Body of pancreas (tissue), 4 donors: Measurements from ENCODE around the gene ATRNL1. TPM values are rescaled to one million over a fixed set of nuclear protein-coding genes. Genes with fewer than 3 reads are reported as not detected.

Source experiments
- ATAC-seq: fragments of 150-250 bp; one replicate; pipeline ENCODE4 v1.9.1; 2016
- DNase-seq, 4 donors: peaks; one replicate each; pipeline ENCODE4 v3.0.0-alpha.2; 2019
- H3K27ac ChIP-seq, 4 donors: fragments of 200-600 bp; sonication (generic); 1 replicate in 3 of 4; 2 replicates in 1 of 4; pipeline versions ENCODE4 v1.5.1 to v1.6.1; 2016 to 2019; ENCODE audit warnings: mild to moderate bottlenecking in 1 of 4, mixed read lengths in 1 of 4, moderate library complexity in 1 of 4
- H3K27me3 ChIP-seq, 2 donors: fragments of 200-600 bp; sonication (generic); one replicate each; pipeline ENCODE4 v1.6.0; 2016; ENCODE audit warnings: mild to moderate bottlenecking in 1 of 2
- H3K36me3 ChIP-seq, 2 donors: fragments of 200-600 bp; sonication (generic); replicated peaks in 1 of 2; 2 replicates each; pipeline ENCODE4 v1.5.1; 2016; ENCODE audit warnings: low read depth in 2 of 2; ENCODE audit not compliant: insufficient read depth in 1 of 2
- H3K4me1 ChIP-seq: fragments of 200-600 bp; sonication (generic); one replicate; pipeline ENCODE4 v1.6.0; 2016
- H3K4me3 ChIP-seq, 2 donors: fragments of 200-600 bp; sonication (generic); 1 replicate in 1 of 2; 2 replicates in 1 of 2; pipeline ENCODE4 v1.5.1; 2016 to 2019
- H3K9me3 ChIP-seq, 3 donors: fragments of 200-600 bp; sonication (generic); 1 replicate in 2 of 3; 2 replicates in 1 of 3; pipeline ENCODE4 v1.5.1; 2016
- POLR2A ChIP-seq, 3 donors: fragments of 450-650 bp; IDR thresholded peaks; one replicate each; pipeline ENCODE4 v1.6.1; 2016; ENCODE audit warnings: antibody characterized with exemption in 3 of 3, mild to moderate bottlenecking in 2 of 3
- WGBS, 2 donors: methylation state at CpG; one replicate each; pipeline ENCODE4 v1.1.5; 2017; 5-methylcytosine and 5-hydroxymethylcytosine counted together
- intact Hi-C: fragments of 100-400 bp; cut with DNase I; formaldehyde crosslinking; loops from one replicate; pipeline ENCODE4 v1.15.1; 2023
- total RNA-seq, 2 donors: library from RNA; depleted of rRNA; stranded (reverse); fragments of >200 nt; gene quantifications; one replicate each; pipeline ENCODE4 v1.1.0, GENCODE V29; 2016
- TF ChIP-seq, protein P1 (sequence below), 7 experiments: fragments of 450-650 bp in 4 of 7; fragments of 200-600 bp in 3 of 7; sonication (generic) in 3 of 7; IDR thresholded peaks; one replicate each; pipeline ENCODE4 v1.5.1; 2016 to 2019; ENCODE audit warnings: antibody characterized with exemption in 7 of 7

ATRNL1 gene
- total RNA-seq, 2 donors from 2014 or later = 3.0 to 6.5 TPM

DNA sequence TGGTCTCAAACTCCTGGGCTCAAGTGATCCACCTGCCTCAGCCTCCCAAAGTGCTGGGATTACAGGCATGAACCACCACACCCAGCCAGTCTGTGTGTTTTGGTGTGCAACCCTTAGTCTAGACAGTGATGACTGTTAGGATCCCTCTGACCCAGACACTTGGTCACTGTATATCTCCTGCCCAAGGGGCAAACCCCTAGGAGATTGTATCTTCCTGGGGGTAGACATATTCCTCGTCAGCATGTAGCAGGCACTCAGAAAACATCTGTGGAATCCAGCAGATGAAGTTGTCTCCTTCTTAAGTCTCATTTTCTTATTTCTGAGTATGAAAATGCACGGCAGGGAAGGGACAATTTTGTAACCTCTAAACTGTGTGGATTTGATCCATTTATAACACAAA is 887.3 kb downstream of the ATRNL1 start:
- DNase-seq = no peak
- Histone ChIP-seq H3K4me1 (no peaks in the 10 kb centered on the region), H3K27me3 (no peaks in the 10 kb centered on the region), H3K9me3 (no peaks in the 10 kb centered on the region), H3K27ac (no peak overlapping the region), H3K36me3 (no peaks in the 10 kb centered on the region), H3K4me3 (no peak overlapping the region)
- intact Hi-C loops = no loop called here
- WGBS, 2 donors = 66 to 73% methylated on average over 2 of the region's 2 CpGs
- TF ChIP-seq POLR2A (IDR thresholded peaks at IDR 0.05) = no peak
- TF ChIP-seq, protein P1, sequence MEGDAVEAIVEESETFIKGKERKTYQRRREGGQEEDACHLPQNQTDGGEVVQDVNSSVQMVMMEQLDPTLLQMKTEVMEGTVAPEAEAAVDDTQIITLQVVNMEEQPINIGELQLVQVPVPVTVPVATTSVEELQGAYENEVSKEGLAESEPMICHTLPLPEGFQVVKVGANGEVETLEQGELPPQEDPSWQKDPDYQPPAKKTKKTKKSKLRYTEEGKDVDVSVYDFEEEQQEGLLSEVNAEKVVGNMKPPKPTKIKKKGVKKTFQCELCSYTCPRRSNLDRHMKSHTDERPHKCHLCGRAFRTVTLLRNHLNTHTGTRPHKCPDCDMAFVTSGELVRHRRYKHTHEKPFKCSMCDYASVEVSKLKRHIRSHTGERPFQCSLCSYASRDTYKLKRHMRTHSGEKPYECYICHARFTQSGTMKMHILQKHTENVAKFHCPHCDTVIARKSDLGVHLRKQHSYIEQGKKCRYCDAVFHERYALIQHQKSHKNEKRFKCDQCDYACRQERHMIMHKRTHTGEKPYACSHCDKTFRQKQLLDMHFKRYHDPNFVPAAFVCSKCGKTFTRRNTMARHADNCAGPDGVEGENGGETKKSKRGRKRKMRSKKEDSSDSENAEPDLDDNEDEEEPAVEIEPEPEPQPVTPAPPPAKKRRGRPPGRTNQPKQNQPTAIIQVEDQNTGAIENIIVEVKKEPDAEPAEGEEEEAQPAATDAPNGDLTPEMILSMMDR (IDR thresholded peaks at IDR 0.05) = no peak
- no peak for ATAC-seq

DNA sequence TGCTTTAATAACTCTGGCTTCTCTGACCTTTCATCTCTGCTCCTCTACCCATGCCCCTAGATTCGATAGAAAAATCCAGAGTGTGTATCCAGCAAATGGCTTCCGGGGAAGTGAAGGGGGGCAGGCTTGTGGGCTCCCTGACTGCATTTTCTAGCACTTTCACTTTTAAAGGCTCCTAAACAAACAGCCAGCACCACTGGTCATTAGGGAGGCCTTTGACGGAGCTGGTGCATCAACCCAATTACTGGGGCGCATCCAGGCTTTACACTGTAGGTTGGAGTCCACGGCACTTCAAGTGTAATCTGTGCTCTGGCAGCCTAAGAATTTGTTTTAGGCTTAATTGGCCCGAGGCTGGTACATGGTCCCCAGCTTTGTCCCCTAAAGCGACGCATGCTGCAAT is 887.9 kb downstream of the ATRNL1 start:
- intact Hi-C loops = no loop called here
- 59 to 68% methylated on average over 8 of the region's 8 CpGs for WGBS, 2 donors

DNA sequence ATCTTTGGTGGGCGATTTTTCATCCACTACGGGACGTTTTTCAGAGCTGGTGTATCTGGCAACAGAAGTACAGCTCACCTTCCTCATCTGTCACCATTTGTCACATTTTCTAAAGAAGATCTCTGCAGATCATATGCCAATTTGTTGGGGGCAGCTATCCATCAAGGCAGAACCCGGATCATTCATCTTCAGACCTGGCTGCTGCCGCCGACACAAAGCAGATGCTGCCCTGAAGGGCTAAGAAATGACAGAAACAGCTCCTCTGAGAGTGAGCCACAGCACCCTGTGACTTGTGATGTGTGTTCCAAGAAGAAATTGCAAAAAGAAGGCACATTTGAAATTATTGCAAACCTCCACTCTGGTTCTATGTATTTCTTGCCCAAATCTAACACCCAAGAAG is 888.9 kb downstream of the ATRNL1 start:
- TF ChIP-seq POLR2A (IDR thresholded peaks at IDR 0.05) = no peak
- TF ChIP-seq, protein P1 (IDR thresholded peaks at IDR 0.05) = no peak
- 88 to 92% methylated on average over 6 of the region's 6 CpGs for WGBS, 2 donors
- no peaks in the 10 kb centered on the region for H3K36me3 ChIP-seq
- no peak for ATAC-seq
- intact Hi-C loops = no loop called here
- H3K4me3 ChIP-seq = no peak overlapping the region
- H3K9me3 ChIP-seq = no peaks in the 10 kb centered on the region
- DNase-seq = no peak
- no peak overlapping the region for H3K27ac ChIP-seq
- H3K27me3 ChIP-seq = no peaks in the 10 kb centered on the region
- H3K4me1 ChIP-seq = no peaks in the 10 kb centered on the region

More for the DNA sequence above, 887.9 kb downstream of the ATRNL1 start:
- Histone ChIP-seq H3K27me3 (no peaks in the 10 kb centered on the region), H3K36me3 (no peaks in the 10 kb centered on the region), H3K9me3 (no peaks in the 10 kb centered on the region), H3K4me3 (no peak overlapping the region), H3K4me1 (no peaks in the 10 kb centered on the region), H3K27ac (no peak overlapping the region)
- ATAC-seq (no peak), DNase-seq (no peak)
- no peak for TF ChIP-seq POLR2A (IDR thresholded peaks at IDR 0.05)
- TF ChIP-seq, protein P1 (IDR thresholded peaks at IDR 0.05) = no peak

DNA sequence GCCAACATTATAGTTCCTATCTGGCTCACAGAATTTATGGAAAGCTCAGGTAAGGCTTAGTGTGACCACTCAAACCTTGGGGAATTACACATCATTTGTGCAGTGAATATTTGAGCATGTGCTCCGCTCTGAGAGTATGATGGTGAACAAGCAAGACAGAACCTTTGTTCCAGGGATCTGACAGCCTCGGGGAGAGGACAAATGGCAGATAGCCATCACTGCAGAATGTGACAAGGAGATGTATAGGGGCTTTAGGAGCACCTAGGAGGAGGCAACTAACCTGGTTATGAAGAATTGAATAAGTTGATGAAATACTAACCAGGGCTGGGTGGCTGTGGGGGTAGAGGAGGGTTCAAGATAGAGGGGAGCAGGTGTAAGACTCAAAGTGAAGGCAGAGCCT is 889.4 kb downstream of the ATRNL1 start:
- intact Hi-C loops = no loop called here
- H3K27me3 ChIP-seq = no peaks in the 10 kb centered on the region
- no peak for ATAC-seq

DNA sequence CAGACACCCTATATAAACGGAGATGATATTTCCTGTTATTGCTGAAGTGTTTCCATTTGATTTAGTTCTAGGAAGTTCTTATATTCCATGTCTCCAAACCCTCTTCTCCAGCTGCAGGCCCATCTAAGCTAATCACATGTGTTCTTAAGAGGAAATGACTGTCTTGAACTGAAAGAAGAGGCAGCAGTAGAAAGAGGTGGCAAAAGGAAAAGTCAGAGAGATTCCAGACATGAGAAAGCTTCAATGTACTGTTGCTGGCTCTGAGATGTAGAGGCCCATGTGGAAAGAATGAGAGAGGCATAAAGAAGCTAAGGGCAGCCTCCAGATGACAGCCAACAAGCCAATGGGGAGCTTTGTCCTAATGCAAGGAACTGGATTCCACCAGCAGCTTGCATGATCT is 892.6 kb downstream of the ATRNL1 start:
- no peak overlapping the region for H3K27ac ChIP-seq
- DNase-seq (no peak), ATAC-seq (no peak)
- H3K9me3 ChIP-seq = no peaks in the 10 kb centered on the region
- H3K27me3 ChIP-seq = no peaks in the 10 kb centered on the region
- no peaks in the 10 kb centered on the region for H3K4me1 ChIP-seq
- intact Hi-C loops = no loop called here
- TF ChIP-seq, protein P1 (IDR thresholded peaks at IDR 0.05) = no peak
- no peak for TF ChIP-seq POLR2A (IDR thresholded peaks at IDR 0.05)
- H3K36me3 ChIP-seq = no peaks in the 10 kb centered on the region
- no peak overlapping the region for H3K4me3 ChIP-seq
- 48 to 68% methylated on average over 1 of the region's 1 CpG for WGBS, 2 donors

More for the DNA sequence above, 889.4 kb downstream of the ATRNL1 start:
- no peak for DNase-seq
- H3K4me3 ChIP-seq = no peak overlapping the region
- H3K36me3 ChIP-seq = no peaks in the 10 kb centered on the region
- H3K4me1 ChIP-seq = no peaks in the 10 kb centered on the region
- H3K9me3 ChIP-seq = no peaks in the 10 kb centered on the region
- no peak overlapping the region for H3K27ac ChIP-seq
- TF ChIP-seq, protein P1 (IDR thresholded peaks at IDR 0.05) = no peak
- no peak for TF ChIP-seq POLR2A (IDR thresholded peaks at IDR 0.05)
- 82 to 88% methylated on average over 2 of the region's 2 CpGs for WGBS, 2 donors
